Stimulated activated CD8-positive, alpha-beta memory T cell treated with anti-CD3 and anti-CD28 coated beads, Interleukin-12 subunit alpha, Interleukin-12 subunit beta, amount 100 ng/mL, for 1 hour (primary cell): ENCODE results near the gene KCNMB2.

ENCODE experiments used
- DNase-seq: peaks from one replicate; pipeline ENCODE4 v3.0.0-alpha.2; 2020; ENCODE audit warnings: low read depth

KCNMB2 gene

DNA sequence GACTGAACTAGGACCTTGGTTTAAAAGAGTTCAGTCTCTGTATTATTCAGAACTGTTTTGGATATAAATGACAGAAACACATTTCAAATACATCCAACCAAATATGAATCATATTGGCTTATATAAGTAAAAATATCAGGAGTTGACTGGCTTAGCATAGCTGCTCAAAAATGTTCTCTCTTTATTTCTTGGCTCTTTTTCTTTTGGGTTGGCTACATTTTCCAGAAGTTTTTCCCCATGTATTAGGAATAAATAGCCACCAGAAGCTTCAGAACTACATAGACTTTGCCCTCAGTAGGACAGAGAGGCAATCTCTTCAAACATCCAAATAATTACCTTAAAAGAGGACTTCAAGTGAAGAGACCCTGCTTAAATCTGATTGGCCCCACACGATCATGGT, 32.7 kb downstream of the KCNMB2 start:
- no peak for DNase-seq

DNA sequence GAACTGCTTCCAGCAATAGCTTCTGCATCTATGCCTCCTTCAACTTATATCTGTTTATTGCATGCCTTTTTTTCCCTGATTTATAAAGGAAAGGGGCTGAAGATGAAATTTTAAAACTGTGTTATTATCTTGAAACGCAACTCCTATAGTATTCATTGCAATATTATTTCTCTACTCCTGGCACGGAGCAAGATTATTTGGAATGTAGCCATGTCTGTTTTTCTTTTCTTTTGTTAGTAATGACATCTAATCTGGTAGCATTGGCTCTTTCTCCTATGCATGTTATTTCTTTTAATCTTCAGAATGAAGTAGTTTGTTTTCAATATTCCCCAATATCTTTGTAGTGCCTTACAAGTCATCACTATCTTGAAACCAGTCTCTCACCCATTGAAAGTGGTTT, 33.6 kb downstream of the KCNMB2 start:
- no peak for DNase-seq

DNA sequence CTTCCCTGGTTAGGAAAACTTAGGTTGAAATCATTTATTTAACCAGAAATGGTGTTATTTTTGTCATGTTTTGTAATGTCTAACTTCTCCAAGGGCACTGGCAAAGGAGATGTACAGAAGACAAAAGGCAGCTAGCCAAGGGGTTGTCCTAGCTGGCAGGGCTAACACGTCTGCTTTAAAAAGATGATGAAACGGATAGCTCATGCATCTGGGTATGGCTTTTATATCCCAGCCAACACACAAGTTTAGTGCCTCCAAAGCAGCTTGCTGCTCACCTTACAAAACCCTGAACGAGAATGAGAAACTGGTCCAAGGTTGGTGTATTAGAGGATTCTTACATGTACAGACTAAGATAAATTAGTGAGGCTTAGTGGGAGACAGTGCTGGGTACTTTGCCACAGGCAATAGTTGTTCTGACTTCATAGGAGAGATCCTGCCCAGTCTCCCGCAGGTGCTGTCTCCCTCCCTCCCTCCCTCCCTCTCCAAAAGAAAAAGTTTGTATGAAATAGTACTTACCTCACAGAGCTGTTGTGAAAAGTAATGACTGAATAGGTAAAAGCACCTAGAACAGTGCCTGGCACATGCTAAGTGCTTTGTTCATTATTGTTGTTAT, 47.8 kb downstream of the KCNMB2 start:
- no peak for DNase-seq

DNA sequence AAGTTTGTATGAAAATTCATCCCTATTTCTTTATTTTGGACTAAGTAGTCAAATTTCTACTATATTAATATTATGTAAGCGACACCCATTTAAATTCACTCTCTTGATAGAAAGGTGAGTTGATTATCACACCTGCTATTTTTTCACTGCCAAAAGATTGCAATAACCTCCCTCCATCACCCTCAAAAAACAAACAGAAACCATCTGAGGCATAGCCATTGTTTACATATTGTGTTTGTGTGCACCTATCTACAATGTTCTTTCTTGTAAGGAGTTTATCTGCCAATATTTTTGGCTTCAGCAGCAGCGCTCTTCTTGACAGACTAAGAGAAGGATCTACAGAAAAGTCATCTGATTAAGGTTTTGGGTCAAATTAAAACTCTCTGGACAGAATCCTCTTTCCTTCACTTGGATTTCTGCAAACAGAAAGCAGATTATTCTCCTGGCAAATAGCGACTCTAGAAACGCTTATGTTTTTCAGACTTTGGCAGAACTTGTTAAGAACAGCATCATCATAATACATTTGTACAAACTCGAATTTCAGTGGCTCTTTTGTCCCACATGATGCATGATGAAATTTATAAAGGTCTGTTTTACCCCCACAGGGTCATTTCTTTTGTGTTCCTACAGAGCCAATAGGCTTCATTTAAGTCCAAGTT, 48.6 kb downstream of the KCNMB2 start:
- no peak for DNase-seq

DNA sequence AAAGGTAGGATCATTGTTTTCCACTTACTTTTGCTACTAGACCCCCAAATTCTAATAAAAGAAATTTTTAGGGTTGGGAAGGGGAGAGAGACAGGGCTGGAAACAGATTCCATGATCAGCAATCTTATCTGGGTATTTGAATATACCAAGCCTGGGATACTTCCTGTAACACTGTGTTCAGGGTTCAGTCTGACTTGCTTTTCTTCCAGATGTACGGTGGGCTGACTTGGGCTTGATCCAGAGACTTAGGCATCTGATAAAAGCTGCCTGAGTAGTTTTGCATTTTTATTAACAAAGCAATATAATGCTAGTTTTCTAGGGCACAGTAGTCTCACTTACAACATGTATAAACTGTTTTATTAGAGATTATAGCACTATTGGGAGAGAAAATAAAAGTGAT, 49.2 kb downstream of the KCNMB2 start:
- no peak for DNase-seq

DNA sequence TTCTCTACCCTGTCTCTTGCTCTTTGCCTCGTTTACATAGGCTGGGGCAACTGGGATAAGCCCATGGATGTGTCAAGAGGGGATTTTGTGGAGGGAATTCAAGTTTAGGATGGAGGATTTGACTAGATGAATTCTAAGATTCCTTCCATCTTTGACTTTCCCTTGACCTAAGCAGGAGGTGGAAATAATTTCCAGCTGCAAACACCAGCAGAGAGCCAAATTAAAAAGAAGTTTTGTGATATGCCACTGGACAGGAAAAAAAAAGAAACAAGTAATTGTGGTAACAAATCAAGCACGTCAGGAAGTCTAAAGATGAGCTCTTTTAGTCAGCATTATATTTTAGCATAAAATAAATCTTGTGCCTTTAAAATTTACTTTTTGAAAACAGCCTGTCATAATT, 49.8 kb downstream of the KCNMB2 start:
- no peak for DNase-seq

DNA sequence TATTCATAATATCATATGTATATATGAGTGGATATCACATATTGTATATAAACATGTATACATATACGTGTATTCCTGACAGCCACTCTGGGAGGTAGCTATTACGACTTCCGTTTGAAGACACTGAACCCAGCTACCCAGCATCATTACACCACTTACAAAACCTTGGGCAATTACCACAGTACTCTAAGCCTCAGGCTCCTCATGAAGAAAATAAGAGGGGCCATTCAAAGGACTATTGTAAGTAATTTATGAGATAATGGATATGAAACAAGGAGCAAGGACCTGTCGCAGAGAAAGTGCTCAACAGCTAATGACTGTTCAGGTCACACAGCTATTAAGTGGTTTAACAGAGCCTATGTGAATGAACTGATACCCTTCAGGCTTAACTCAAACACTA, 52.4 kb downstream of the KCNMB2 start:
- DNase-seq: no peak

DNA sequence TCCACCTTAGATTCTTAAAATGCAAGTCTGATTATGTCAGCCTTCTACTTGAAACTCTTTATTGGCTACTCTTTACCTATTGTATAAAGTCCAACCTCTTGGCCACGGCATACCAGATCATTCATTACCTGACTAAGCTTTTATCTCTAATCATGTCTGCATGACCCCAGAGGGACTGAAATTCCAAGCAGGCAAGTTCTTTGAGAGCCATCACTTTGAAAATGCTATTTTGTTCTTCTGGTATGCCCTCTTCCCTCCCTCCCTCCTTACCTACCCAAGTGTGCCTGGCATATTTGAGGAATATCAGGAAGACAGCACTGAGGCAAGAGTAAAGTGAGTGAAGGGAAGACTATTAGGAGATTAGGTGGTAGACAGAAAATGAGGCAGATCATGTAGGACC, 57.5 kb downstream of the KCNMB2 start:
- DNase-seq: no peak

DNA sequence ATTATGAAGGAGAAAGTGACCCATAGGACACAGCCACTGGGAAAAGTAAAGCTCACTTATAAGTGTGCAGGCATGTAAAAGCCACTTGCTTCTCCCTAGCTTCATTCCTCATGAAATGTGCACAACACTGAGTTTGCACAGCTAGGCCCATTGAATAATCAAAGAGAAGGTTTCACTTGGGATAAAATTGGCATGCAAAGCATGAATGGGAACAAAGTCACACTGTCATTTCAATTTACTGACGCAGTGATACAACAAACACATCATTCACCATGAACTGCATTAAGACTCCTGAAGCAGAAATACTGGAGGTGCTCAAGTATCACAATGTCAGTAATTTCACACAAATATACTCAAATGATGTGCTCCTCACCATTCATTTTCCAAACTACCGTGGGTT, 61.1 kb downstream of the KCNMB2 start:
- DNase-seq: no peak

DNA sequence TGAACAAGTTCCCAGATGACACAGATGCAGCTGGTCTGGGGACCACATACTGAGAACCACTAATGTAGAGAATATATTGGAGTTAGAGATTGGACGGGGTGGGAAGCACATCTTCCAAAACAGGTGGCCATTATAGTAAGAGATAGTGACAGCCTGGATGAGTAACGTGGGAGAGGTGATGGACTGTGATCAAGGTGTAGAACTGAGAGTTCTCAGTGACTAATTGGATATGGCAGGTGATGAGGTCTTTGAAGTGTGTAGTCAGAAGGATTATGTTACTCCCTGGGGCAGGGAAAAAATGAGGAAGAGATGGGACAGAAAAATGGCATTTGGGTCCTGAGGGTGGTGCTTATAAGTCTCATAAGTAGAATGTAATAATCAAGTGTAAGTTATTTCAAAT, 66.6 kb downstream of the KCNMB2 start:
- no peak for DNase-seq

DNA sequence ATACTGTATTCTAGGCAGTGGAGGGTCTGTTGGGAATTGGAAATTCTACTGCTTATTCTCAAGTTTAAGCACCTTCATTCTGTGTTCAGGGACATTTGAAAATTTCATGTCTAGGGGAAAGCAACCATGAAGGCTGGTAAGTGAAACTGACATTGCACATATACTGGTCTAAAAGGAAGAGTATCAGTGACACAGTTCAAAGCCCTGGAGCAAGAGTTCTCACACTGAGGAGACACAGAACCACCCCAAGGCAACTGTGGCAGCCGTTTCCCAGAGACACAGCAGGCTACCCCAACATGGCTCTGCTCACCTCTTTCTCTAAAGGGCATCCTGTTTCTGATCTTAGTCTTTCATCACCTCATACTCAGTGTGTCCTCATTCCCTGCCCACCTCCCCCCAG, 67.5 kb downstream of the KCNMB2 start:
- no peak for DNase-seq

DNA sequence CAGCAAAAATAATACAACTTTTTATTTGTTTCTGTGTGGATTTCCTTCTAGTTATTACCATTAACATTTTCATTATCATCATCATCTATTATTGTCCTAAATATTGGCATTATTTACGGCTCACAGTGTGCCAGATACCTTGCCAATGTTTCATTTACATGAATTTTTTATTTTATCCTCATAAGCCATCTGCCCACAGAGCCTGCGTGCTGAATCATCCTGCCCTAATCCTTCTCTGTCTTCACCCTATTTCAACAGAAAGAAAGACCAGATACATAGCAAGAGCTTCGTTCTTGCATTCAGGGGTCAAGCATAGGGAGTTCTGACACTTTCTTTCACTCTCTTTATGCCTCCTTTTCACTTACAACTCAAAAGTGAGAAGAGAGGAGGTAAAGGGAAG, 82.0 kb downstream of the KCNMB2 start:
- DNase-seq: no peak

DNA sequence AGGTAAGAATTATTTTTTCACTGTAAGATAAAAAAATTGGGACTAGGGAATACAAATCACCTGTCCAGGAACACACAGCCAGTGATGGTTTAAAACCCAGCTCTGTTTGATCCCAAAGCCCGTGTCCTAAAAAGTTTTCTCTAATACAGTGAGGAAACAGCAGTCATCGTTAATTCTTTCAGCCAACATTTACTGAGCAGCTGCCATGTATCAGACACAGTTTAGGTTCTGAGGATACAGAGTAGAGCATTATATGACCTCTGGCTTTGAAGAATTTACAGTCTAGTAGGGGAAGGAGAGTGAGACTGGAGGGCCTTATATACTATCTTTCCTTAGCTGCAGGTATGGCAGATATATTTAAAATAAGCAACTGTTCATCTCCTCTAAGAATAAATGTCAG, 82.7 kb downstream of the KCNMB2 start:
- DNase-seq: no peak

DNA sequence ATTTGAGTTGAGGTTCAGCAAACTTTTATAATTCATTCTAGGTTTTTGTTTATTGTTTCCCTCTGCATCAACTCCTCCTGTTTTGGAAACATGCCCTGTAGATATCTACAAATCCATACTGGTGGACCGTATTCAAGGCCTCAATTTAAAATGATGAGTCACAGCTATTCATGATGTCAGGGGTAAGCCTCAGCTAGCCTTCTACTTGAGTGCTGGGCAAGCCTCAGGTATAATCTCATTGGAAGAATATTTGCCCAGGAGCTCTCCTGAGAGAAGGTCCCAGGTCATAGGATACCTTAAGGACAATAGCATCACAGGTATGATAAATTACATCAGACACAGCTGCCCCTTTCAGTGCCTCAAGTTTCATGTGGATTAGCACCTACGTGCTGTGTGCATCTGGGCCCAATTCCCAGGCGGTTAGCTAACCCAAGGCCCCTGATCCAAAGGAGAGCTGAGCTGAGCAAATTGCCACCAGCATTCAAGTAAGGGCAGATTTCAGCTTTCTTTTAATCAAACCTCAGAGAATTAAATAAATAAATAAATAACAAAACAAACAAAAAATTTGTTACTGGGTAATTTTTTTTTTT, 87.5 kb downstream of the KCNMB2 start:
- no peak for DNase-seq

DNA sequence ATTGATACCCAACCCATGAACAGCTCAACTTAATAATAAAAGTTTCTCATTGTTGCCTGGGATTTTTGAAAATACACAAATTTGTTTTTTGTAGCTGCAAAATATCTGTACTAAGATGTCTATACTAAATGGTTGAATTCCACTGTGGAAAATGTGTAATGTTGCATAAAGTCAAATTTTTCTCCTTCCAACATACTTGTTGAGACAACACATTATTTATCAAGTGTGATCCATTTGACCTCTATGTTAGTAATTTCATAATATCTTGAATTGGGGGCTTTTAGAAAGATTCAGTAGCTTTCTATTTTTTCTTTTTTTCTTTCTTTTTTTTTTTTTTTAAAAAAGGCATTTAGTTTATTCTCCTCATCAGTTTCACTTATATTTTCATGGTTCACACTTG, 88.0 kb downstream of the KCNMB2 start:
- no peak for DNase-seq

DNA sequence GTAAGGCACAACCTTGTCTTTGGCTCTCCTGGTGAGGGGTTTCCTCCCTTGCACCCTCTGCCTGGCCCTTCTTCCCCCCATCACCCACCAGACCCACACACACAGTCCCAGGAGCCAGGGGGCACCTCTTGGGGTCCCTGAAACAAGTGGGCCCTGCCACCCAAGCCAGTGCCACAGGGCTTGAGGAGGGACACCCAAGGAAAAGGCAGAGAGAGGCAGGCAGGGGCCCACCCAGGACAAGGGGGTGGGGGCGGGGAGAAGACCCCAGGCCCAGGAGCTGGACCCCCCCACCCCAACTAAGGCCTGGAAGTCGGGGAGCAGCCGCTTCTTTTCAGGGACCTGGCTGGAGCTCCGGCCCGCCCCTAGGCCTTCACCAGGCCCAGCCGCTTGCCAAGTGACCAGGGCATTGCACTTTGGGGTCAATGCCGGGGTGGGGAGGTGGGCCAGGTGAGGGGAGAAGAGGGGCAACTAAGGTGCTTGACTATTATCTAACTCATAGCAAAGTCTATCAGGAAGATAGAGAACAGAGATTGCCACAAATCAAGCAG, 88.9 kb downstream of the KCNMB2 start:
- no peak for DNase-seq

DNA sequence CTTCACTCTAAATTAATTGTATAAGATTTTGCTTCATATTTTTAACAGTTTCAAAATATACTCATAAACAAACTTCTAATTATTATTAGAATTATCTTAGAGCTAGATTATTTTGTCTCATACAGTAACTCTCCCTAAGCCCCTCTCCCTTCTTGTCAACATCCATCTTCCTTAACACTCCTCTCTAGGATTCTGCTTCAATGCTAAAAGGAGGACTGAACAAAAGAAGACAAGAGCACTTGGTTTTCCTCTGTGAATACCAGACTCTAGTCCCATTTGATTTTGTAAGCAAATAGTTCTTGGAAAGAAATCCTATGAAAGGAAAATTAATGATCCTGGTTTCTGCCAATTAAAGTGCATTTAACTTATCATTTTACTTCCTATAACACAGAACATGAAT, 91.8 kb downstream of the KCNMB2 start:
- DNase-seq: no peak

DNA sequence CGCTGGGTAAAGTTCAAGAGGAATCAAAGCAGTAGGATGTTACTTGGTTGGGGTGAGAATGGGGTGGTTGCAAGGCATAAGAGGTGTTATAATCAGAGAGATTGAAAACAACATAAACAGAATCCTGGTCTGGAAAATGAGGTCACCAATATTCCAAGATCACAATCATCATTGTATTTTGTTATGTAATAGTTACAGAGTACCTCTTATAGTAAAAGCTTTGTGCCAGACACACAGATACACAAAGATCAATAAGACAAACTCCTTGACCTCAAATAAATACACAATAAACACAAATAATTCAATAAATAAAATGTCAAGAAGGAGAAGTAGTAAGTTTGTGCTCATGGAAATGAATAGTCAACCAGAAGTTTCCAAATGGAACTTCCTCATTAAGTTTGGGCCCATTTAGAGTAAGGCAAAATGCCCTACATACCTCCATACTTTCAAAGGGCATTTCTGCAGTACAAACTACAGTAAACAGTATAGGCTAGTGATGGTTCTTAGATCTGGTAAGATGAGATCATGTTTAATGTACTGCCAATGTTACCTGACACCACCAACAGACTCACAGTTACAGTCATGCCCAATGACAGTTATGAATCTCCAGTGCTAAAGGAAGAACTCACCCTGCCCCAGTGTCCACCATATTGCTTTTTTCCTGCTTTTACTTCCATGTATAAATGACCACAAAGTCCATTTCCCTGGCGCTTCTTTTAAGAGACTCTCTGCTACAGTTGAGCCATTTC, 93.4 kb downstream of the KCNMB2 start:
- DNase-seq: no peak

DNA sequence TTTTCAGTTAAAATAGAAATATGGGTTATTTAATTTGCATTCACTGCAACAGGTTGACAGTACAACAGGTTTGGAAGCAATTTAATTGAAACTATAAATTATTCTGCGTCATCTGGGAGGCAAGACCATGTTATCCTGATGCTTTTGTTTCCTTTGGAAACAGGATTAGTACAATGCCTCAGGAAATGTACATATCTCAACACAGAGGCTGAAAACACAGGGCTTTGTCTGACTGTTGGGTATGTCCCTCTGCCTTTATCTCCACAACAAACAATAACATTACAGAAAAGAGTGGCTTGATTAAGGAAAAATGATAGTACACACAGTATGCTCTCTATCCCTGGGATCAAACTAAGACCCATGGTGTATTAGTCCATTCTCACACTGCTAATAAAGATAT, 95.7 kb downstream of the KCNMB2 start:
- no peak for DNase-seq

DNA sequence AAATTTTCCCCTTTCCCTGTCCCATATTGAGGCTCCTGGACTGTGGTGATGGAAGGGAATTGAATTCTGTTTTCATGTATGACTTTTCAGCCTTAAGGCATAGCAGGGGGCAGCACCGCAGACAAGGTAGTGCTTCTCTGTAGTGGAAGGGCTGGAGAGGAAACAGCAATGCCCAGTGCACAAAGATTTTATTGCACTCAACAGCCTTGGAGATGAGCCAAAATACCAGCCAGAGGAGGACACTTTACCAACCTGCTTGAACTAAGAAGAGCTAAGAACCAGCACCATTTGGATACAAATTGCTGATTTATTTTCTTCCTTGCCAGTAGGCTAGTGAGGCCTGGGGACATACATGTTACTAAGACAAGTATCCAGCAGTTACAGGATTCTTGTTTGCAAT, 98.7 kb downstream of the KCNMB2 start:
- no peak for DNase-seq

DNA sequence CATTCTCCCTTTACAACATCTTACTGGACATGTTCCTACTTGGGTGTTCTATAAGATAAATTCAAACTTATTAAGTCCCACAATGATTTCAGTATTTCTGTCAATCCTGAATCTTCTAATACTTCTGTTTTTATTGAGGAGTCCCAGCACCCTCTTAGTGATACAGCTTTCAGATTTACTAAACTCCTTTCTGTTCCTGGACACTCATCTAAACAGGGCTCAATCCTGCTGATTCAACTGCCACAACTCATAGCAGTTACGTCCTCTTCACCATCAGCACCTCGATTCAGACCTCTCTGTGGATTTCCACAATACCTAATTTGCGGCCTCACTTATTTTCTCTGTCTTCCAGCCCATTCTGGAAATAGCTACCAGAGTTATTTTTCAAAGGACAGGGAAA, 101.6 kb downstream of the KCNMB2 start:
- DNase-seq: no peak

DNA sequence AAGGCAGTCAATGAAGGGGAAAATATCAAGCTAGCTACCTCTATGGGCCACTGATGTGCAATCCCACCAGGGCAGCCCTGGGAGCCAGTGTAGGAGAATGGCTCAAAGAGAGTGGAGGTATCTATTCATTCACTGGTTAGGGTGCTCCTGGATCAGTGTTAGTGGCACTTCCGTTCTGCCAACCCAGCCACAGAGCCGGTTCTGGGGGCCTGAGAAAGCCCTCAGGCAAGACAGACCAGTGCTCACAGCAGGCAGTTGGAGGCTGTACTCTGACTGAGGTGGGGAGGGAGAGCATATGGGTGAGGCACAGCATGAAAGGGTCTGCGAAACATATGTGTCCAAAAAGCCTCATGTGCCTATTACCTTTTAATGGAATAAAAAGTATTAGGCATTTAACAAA, 109.3 kb downstream of the KCNMB2 start:
- DNase-seq: no peak
